Kidney capillary endothelial cell (primary cell): Measurements from ENCODE around the gene DCTN3.

Experiments
- DNase-seq: peaks from one replicate; pipeline ENCODE4 v3.0.0-alpha.2; 2018; ENCODE audit warnings: low spot score

The DCTN3 gene

DNA sequence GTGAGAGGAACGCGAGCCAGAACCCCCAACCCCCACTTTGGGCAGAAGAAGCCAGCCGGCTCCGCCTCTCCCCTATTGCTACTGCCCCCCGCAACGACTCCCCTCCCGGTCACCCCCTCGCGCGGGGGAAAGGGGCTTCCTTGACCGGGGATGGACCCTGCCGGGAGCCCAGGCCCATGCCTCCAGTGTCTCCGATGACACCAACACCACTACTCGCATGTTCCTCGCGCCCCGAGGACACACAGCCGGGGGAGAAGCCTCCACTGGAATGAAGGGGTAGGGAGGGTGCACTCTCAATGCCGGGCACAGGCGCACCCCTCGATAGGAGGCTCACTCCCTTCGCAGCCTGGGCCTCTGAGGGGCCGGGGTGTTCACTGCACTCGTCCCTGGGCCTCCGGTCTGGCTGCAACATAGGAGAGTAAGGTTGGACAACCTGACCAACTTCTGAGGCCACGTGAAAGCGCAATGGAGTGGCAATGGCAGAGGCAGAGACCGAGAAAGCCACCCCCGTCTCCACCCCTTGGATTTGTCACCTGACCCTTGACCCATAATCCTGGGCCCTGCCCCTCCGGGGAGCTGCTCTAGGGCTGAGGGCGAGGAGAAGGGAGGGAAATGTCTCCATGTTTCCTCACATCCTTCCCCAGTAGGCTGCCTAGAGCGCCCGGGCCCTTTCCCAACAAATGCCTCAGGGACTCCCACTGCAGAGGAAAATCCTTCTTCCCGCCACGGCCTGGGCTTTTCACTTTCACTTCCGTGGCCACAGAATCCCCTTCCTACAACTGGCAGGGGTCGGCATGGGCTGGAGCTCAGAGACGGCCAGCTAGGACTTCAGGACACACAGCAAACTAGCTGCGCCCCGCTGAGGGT, 29.7 kb downstream of the DCTN3 start:
- no peak for DNase-seq

DNA sequence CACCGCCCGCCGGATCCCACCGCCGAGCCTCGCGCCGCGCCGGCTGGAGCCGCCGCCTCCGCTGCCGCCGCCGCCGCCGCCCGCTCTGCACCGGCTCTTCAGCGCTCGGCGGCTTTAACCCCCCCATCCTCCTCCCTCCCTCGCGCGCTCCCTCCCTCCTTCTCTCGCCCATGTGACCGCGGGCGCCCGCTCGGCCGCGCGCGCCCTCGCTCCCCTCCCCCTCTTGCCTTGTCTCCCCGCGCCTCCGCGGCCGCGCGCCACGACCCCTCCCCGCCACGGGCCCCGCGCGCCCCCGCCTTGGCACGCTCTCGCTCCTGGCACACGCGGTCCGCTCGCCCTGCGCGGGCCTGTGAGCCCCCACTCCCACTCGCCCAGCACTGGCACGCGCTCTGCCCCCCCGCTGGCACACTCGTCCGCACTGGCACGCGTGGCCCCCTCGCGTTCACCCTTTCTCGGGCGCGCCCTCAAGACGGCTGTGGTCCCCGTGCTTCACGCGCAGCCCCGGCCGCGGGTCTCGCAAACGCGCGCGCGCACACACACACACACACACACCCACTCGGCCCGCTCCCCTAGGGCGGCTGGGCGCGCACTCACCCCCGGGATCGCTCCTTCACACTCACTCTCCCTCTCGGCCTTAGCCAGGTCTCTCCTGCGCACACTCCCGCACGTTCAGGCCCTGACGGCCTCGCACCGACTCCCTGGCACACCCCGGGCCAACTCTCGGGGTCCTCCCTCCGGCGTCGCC, 30.5 kb downstream of the DCTN3 start, which contains the start of gene CNTFR:
Gene CNTFR (minus strand): TSS at position 89 of the 745 bp plus-strand sequence. CDS start 20,743 bp downstream, outside the sequence.
- no peak for DNase-seq

DNA sequence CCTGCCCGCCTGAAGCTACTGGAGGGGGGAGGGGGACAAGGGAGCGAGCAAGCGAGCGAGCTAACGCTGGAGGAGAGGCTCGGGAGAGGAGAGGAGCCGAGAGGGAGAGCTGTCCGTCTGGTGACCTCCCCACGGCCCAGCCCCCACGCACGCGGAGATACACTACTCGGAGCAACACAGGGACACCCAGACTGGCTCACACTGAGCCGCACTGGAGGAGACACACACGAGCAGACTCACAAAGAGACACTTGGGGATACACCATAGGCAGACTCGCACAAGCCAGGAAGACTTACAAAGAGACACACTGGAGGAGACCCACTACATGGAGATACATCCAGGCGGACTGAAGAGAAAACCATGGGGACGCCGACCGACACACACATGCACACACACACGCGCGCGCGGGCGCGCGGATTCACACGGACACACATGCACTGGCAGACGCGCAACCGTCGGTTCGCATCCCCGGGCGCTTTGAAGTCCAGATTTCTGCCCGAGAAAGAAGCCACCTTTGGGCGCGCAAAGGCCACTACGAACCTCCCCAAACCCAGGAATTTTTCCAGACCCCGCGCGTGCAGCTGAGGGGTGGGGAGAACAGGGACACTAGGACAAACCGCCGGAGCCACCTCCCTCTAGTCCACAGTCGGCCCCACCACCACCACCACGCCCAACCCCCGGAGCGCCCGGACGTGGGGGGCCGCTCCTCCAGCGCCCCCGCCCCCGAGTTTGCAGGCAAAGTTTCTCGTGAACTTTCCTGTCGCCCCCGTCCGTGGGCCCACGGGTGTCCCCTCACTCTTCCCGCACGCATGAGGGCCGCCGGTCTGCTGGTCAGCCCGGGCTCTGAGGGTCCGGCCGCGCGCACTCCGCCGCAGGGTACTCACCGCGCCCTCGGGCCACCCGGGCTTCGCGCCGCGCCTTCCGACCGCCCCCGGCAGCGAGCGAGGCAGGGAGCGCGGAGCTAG, 31.3 kb downstream of the DCTN3 start:
- no peak for DNase-seq

DNA sequence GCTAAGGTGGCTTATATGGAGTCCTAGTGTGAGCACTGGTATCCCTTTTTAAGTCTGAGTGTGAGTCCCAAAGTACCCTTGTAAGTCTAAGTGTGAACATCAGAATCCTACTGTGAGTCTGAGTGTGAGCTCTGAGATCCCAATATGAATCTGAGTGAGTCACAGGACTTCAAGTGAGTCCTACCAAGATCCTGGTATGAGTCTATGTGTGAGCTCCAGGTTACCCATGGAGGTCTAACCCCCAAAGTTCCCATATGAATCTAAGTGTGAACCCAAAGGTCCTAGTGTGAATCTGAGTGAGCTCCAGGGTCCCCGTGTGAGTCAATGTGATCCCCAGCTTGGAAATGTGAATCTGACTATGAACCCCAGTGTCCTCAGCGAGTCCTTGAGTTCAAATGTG, 33.0 kb downstream of the DCTN3 start:
- no peak for DNase-seq

DNA sequence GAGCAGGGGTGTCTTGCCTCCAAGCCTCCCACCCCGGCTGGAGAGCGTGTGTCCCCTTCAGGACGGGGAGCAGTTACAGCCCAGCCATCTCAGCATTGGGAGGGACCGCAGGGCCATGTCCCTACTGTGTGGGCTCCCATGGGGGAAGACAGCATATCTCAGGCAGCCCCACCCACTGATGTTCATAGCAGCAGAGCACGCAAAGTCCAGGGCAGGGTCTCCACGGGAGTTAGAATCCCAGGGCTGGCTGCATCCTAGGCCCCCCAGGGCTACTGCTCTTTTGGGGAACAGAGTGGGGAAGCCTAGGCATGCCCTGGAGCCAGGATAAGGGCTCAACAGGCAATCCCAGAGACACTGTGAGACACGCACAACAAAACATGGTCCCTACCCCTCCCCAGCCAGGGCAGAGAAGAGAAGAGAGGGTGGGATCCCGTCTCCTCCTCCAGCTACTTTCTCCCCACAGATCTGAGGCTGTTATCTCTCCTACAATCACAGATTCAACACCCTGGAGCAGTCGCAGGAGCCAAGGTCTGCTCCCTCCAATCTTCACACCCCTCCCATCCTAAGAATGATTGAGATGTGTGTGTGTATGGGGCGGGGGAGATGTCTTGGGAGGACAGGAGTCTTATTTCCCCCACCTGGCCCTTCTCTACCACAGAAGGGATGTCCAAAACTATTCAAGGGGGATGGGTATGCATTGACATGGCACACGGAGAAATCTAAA, 34.2 kb downstream of the DCTN3 start:
- DNase-seq = no peak

DNA sequence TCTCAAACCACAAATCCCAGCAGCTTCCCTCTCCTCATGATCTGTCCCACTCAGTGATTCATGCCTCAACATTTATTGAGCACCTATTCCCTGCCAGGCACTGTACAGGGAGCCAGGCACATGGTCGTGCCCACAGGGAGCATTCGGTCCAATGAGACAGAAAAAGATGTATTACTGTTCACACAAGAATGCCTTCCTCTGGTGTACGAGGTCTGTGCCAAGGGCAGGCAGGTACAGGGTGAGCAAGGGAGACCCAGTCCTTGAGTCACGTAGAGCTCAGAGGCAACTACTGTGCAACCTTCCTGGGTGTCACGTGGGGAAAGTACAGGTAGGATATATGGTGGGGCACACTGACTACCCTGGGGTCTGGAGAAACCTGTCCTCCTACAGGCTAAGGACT, 35.3 kb downstream of the DCTN3 start:
- no peak for DNase-seq

DNA sequence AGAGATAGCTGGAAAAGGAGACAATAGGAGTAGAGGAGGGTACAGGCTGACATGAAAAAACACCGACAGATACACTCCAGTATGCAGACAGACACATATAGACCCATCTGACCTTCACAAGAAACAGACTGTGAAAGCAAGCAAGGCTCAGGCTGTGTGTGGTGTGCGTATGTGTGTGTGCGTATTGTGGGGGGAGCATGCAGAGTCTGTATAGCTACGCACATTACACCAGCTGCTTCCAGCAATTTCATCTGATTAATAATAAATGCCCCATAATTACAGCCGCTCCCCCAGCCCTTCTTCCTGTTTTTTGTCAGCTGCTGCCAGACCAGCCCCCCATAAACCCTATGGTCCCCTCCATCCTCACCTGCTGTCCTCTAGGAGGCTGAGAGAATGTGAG, 37.5 kb downstream of the DCTN3 start:
- DNase-seq = no peak

DNA sequence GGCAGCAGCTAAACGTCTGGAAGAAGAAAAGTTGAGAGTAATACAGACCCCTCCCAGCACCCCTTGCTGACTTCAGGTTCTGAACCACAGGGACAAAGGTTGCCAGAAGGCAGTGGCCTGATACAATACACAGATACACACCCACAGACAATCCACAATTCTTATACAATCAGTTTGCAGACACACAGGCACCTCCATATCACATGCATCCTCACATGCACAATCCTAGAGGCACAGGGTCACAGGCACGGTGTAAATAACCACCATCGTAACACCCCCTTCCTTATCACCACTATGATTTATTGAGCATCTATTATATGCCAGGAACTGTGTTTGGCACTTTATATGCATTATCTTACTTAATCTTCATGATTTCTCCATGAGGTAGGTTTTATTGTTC, 39.0 kb downstream of the DCTN3 start:
- DNase-seq = no peak

DNA sequence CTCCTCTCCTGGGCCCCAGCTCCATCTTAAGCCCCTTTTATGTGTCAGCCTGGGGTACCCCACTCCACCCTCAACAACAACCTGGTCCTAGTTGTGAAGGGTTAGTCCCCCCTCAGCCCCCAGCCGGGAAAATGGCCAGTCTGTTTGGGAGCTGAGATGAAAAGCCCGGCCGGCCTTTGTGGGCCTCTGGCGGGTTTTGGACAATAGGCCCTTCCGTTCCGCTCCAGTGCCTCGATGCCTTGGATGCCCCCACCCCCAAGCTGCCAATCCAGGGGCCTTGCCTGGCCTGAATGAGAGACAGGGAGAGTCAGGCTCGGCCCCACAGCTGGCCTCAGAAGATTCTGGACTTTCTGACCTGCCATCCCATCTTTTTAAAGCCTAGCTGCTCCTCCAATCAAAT, 39.9 kb downstream of the DCTN3 start:
- DNase-seq = no peak

DNA sequence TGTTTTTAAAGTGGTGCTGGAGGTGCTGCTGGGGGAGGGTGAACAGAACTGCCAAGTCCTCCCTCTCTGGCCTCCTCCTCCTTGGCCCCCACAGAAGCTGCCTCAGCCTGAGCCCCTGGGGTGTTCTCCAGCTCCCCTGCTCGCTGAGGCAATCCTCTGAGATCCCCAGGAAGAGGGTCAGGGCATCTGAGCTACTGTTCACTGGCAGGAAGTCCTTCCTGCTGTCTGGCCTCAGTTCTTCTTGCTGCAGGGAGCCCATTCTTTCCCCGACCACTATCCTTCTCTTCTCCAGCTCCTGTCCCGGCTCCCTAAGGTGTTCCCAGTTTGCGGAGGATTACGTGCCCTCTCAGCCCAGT, 40.5 kb downstream of the DCTN3 start:
- DNase-seq = no peak

DNA sequence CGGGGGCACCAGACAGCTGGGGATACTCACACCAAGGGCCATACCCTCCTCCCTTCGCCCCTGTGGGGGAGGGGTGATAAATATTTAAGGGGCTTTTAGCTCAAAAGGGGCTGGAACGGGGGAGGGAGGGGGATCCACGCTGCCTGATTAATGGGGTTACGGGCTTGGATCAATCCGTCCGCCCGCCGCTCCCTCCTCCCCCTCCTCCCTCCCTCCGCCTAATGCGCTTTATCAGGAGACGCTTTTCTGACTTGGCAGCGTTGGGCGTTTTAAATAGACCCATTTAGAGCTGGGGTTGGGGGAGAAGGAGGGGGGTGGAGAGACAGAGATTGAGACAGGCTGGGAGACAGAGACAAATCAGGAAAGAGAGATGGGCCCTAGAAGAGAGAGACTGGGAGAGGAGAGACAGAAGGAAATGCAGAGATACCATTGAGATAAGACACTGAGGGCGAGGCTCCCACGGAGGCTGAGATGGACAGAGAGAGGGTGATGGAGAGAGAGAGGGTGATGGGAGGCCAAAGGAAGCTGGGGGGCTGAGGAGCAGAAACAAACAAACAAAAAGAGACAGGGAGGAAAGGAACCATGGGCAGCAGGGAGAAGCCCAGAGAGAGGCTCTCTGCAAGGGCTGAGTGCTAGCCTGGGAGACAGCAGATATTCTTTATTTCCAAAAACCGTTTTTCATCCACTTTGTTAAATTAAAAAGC, 41.0 kb downstream of the DCTN3 start:
- DNase-seq = no peak

DNA sequence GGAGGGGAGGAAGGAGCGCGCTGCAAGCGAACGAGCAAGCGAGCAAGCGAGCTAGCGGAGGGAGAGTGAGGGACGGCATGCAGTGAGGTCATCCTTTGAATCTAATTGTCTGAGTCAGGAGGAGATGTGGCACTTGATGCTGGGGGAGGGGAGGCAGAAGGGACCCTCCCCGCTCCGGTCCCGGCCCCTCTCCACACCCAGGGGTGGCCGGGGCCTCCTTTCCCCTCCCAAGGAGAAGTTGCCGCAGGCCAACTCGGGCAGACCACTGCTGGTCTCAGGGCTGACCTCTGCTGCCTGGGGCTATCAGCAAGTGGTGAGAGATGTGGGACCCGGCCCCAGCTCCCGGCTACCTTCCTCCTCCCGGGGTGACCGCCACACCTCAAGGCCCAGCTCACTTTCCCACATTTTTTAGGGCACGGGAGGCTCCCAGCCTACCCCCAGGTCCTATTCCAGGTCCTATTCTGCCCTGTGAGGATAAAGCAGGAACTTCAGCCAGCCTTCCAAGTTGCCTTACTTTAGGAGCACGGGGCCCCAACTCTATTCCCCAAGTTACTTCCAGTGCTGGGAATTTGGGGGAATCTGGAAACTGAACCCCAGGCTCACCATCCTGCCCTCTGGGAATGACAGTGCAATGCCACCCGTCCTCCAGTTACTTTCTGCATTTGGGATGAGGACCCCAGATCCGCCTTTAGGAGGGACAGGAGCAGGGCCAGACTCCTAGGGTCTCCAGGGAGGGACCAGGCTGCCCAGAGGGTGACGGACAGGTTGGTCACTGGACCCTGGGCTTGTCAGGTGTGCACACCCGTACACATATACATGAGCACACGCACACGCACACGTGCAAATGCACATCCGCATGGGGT, 41.8 kb downstream of the DCTN3 start:
- DNase-seq = no peak

DNA sequence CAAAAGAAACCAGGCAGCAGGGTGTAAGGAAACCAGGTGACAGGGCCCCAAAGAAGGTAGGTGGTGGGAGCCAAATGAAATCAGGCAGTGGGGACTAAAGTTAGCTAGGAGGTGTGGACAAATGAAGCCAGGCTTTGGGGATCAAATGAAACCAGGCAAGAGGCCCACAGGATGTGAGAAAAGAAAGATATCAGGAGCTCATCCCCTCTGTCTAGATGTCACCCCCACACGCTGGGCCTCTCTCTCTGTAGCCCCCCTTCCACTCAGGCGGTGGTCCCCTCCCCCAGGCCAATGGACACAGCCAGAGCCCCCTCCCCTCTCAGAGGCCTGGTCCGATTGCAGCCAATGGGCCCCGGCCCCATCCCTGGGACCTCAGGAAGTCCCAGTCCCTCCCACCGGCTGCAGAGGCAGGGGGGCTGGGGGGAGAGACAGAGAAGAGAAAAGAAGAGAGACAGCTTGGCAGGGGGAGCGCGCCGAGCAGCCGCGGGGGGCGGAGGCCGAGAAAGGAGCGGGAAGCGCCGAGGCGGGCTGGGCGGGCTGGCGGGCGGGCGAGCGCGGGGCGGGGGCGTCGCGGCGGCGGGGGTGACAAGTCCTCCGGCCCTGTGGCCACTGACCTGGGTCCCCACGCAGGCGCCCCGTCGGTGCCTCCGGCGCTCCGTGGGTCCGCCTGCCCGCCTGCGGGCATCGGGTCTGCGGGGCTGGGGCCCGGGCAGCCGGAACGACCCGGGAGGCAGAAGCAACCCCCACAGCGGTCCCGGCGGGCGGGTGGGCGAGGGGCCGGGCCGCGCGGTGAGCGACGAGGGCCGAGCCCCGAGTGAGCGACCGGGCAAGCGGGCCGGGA, 42.7 kb downstream of the DCTN3 start:
- DNase-seq = no peak

DNA sequence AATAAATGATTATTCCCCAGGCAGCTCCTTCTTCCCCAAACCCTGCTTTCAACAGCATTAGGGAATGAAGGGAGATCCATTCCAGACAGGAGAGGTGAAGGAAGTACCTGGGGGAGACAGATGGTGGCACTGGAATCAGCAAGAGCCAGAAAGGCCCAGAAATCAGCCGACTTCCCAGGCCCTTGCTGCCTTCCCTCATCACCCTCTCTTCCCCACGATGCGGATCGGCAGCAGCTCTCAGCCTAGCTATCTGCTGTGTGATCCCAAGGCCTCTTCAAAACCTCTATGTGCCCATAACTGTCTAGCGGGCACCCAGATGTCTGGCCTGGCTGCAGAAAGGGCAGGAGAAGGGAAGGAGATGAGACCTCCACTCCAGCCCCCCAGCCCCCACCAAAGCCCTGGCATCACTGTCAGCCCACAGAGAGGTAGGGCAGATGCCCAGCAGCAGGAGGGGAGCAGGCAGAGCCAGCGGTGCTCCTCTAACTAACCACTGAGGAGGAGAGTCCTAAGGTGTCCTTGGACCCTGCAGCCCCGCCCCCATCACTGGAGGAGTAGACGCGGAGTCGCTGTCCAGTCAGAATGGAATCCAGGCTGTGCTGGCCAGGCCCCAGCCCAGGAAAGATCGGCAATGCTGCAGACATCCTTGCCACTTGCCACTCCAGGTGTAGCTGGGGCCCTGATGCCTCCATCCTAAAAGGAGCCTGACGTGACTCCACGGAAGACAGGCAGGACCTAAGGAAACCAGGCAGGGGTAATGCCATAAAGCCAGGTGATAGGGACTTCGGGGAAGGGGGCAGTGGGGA, 43.5 kb downstream of the DCTN3 start:
- no peak for DNase-seq

DNA sequence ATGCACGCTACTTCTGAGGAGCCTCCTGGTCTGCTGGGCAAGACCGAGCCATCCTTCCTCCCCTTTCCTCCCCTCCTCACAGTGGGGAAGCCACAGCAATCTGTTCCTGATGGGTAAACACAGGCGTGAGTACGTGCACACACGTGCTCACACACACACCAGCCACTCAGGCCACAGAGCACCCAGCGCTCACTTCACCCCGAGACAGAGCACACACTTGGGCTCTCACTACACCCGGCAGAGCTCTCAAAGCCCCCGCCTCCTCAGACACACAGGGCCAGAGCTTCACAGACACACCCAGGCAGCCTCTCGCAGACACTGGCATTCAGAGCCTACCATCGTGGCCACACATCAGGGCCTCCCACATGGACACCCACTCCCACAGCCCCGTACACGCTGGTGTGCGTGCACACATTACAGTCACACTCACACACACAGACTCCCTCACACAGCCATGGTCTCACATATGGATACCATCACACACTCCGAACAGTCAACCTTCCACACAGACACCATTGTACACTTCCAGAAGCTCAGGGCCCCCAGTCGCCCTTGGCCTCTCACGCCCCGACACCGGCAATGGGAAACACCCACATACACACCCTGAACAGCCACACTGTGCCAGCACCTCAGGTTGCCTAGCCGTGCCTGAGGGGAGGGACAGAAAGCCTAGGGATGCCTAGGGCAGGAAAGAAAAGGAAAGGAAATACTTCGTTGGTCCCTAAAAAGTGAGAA, 44.3 kb downstream of the DCTN3 start:
- no peak for DNase-seq

DNA sequence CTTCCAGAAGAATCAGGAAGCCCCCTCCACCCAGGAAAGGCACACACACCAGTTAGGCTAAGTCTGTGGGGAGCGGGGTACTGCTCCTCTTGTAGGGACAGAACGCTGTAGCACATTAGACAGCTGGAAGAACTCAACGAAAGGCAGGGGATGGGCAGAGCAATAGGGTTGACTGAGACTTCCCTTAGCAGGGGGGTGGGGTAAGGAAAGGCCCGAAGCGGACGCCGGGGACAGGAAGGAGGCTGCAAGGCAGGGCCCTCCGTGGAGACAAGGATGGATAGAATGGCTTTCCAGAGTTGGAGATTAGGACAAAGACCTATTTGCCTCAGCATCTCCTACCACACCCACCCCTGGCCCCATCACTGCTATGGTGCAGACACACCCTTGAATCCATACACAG, 45.1 kb downstream of the DCTN3 start:
- DNase-seq = no peak

DNA sequence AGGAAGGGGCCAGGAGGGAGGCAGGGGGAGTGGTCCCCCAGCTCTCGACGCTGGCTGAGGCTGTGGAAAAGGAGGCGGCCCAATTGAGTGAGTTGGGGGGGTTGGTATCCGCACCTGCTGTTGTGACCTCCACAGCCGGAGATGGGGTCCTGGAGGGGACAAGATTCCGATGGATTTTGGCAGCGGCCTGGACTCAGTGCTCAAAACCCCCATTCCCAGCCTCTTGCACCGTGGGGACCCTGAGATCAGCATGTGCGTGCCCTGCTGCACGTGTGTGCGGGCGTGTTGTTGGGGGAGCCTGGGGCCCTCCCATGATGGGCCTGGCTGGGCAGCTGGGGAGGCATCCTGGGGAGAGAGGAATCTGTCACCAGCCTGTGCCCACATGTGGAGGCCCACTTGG, 45.7 kb downstream of the DCTN3 start:
- DNase-seq = no peak
